ENCODE measurements around the gene IGSF23. TPM values are rescaled to one million over a fixed set of nuclear protein-coding genes. Genes with fewer than 3 reads are reported as not detected.

IGSF23 gene
- total RNA-seq, 6 experiments from 2014 or later = not detected

- H3K27ac Mint-ChIP-seq = peak overlapping the region; percentile 81
- peak overlapping the region; percentile 53 for H3K4me3 Mint-ChIP-seq
- peaks cover 4% of the 10 kb centered on the region; the same call in 1 of the 2 replicates for H3K9me3 Mint-ChIP-seq
- peaks cover 4% of the 10 kb centered on the region; the same call in 1 of the 2 replicates for H3K27me3 Mint-ChIP-seq (ENCODE audit: insufficient read depth)
- no peak for TF ChIP-seq CTCF (IDR thresholded peaks at IDR 0.05)
- H3K36me3 Mint-ChIP-seq (ENCODE audit: low read depth) = no peaks in the 10 kb centered on the region
- peak; percentile 96 for DNase-seq
- peaks cover 40% of the 10 kb centered on the region for H3K4me1 Mint-ChIP-seq (ENCODE audit: low read depth)
Measured at GRCh38 chr19:44684892-44685863, 71.8 kb downstream of the IGSF23 start.

DNA sequence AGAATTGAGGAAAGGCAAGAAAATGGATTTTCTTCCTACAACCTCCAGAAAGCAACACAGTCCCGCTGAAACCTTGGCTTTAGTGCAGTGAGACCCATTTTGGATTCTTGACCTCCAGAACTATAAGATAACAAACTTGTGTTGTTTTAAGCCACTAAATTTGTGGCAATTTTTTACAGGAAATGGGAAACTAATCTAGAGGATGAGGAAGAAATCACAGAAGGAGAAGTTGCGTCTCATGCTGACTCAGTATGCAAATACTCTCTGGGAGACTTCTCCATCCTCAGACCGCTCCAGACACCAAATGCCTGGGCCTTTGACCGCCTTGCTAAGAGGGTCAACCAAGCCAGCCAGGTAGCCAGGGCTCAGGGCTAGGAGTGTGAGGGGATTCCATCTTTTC lies 72.5 kb downstream of the IGSF23 start:
- peak; percentile 49 for DNase-seq
- H3K4me3 Mint-ChIP-seq = no peak overlapping the region
- TF ChIP-seq CTCF (IDR thresholded peaks at IDR 0.05) = no peak
- peaks cover 4% of the 10 kb centered on the region; the same call in 1 of the 2 replicates for H3K27me3 Mint-ChIP-seq (ENCODE audit: insufficient read depth)
- peaks cover 40% of the 10 kb centered on the region for H3K4me1 Mint-ChIP-seq (ENCODE audit: low read depth)
- peak overlapping the region; percentile 81 for H3K27ac Mint-ChIP-seq
- H3K9me3 Mint-ChIP-seq = peaks cover 4% of the 10 kb centered on the region; the same call in 1 of the 2 replicates
- no peaks in the 10 kb centered on the region for H3K36me3 Mint-ChIP-seq (ENCODE audit: low read depth)

Small RNAs within 50 kb of the gene (microRNA-seq; reads per million reads assigned to microRNA genes)
- not detected for gene MIR4531

Other genes starting within 250 kb of the IGSF23 start
- 1 to 10 TPM; 1.2 to 2.4 (median 1.5) TPM for gene ZNF285, start 212.0 kb upstream of the IGSF23 start, total RNA-seq (2021; fragmentation: NEBNext Ultra II Directional; extraction: Animal tissue kit (Norgen Biotek cat#: 25700))
- gene ZNF229, start 165.1 kb upstream of the IGSF23 start, total RNA-seq (2021; fragmentation: NEBNext Ultra II Directional; extraction: Animal tissue kit (Norgen Biotek cat#: 25700)) = 1 to 10 TPM; 6.4 to 9.4 (median 7.8) TPM
- gene ZNF180, start 113.0 kb upstream of the IGSF23 start, total RNA-seq (2021; fragmentation: NEBNext Ultra II Directional; extraction: Animal tissue kit (Norgen Biotek cat#: 25700)) = 1 to 10 TPM; 4.2 to 6.5 (median 5.8) TPM
- not detected for gene CEACAM20, start 83.9 kb upstream of the IGSF23 start, total RNA-seq (2021; fragmentation: NEBNext Ultra II Directional; extraction: Animal tissue kit (Norgen Biotek cat#: 25700))
- 10 to 100 TPM; 45.9 to 76.2 (median 54.3) TPM for gene PVR, start 30.3 kb downstream of the IGSF23 start, total RNA-seq (2021; fragmentation: NEBNext Ultra II Directional; extraction: Animal tissue kit (Norgen Biotek cat#: 25700))
- gene CEACAM19, start 57.9 kb downstream of the IGSF23 start, total RNA-seq (2021; fragmentation: NEBNext Ultra II Directional; extraction: Animal tissue kit (Norgen Biotek cat#: 25700)) = 1 to 10 TPM; 1.8 to 2.5 (median 2.1) TPM
- not detected for gene CEACAM16, start 85.6 kb downstream of the IGSF23 start, total RNA-seq (2021; fragmentation: NEBNext Ultra II Directional; extraction: Animal tissue kit (Norgen Biotek cat#: 25700))
- 10 to 100 TPM; 12.9 to 20.1 (median 16.7) TPM for gene BCL3, start 135.1 kb downstream of the IGSF23 start, total RNA-seq (2021; fragmentation: NEBNext Ultra II Directional; extraction: Animal tissue kit (Norgen Biotek cat#: 25700))
- gene CBLC, start 164.3 kb downstream of the IGSF23 start, total RNA-seq (2021; fragmentation: NEBNext Ultra II Directional; extraction: Animal tissue kit (Norgen Biotek cat#: 25700)) = not detected
- 1 to 10 TPM; 5.5 to 6.2 (median 6.0) TPM for gene BCAM, start 195.5 kb downstream of the IGSF23 start, total RNA-seq (2021; fragmentation: NEBNext Ultra II Directional; extraction: Animal tissue kit (Norgen Biotek cat#: 25700))
- gene NECTIN2, start 232.7 kb downstream of the IGSF23 start, total RNA-seq (2021; fragmentation: NEBNext Ultra II Directional; extraction: Animal tissue kit (Norgen Biotek cat#: 25700)) = 100 to 1,000 TPM; 126 to 152 (median 148) TPM